Body of pancreas (tissue), 4 donors: ENCODE data around the gene AIFM2. TPM values are rescaled to one million over a fixed set of nuclear protein-coding genes. Genes with fewer than 3 reads are reported as not detected.

ENCODE experiments used
- ATAC-seq: fragments of 150-250 bp; one replicate; pipeline ENCODE4 v1.9.1; 2016
- DNase-seq, 4 donors: peaks; one replicate each; pipeline ENCODE4 v3.0.0-alpha.2; 2019
- H3K27ac ChIP-seq, 4 donors: fragments of 200-600 bp; sonication (generic); 1 replicate in 3 of 4; 2 replicates in 1 of 4; pipeline versions ENCODE4 v1.5.1 to v1.6.1; 2016 to 2019; ENCODE audit warnings: mild to moderate bottlenecking in 1 of 4, mixed read lengths in 1 of 4, moderate library complexity in 1 of 4
- H3K27me3 ChIP-seq, 2 donors: fragments of 200-600 bp; sonication (generic); one replicate each; pipeline ENCODE4 v1.6.0; 2016; ENCODE audit warnings: mild to moderate bottlenecking in 1 of 2
- H3K36me3 ChIP-seq, 2 donors: fragments of 200-600 bp; sonication (generic); replicated peaks in 1 of 2; 2 replicates each; pipeline ENCODE4 v1.5.1; 2016; ENCODE audit warnings: low read depth in 2 of 2; ENCODE audit not compliant: insufficient read depth in 1 of 2
- H3K4me1 ChIP-seq: fragments of 200-600 bp; sonication (generic); one replicate; pipeline ENCODE4 v1.6.0; 2016
- H3K4me3 ChIP-seq, 2 donors: fragments of 200-600 bp; sonication (generic); 1 replicate in 1 of 2; 2 replicates in 1 of 2; pipeline ENCODE4 v1.5.1; 2016 to 2019
- H3K9me3 ChIP-seq, 3 donors: fragments of 200-600 bp; sonication (generic); 1 replicate in 2 of 3; 2 replicates in 1 of 3; pipeline ENCODE4 v1.5.1; 2016
- POLR2A ChIP-seq, 3 donors: fragments of 450-650 bp; IDR thresholded peaks; one replicate each; pipeline ENCODE4 v1.6.1; 2016; ENCODE audit warnings: antibody characterized with exemption in 3 of 3, mild to moderate bottlenecking in 2 of 3
- WGBS, 2 donors: methylation state at CpG; one replicate each; pipeline ENCODE4 v1.1.5; 2017; 5-methylcytosine and 5-hydroxymethylcytosine counted together
- intact Hi-C: fragments of 100-400 bp; cut with DNase I; formaldehyde crosslinking; loops from one replicate; pipeline ENCODE4 v1.15.1; 2023
- total RNA-seq, 2 donors: library from RNA; depleted of rRNA; stranded (reverse); fragments of >200 nt; gene quantifications; one replicate each; pipeline ENCODE4 v1.1.0, GENCODE V29; 2016
- TF ChIP-seq, protein P1 (sequence below), 7 experiments: fragments of 450-650 bp in 4 of 7; fragments of 200-600 bp in 3 of 7; sonication (generic) in 3 of 7; IDR thresholded peaks; one replicate each; pipeline ENCODE4 v1.5.1; 2016 to 2019; ENCODE audit warnings: antibody characterized with exemption in 7 of 7

AIFM2 gene
- total RNA-seq, 2 donors from 2014 or later, result 4.2 to 12.2 TPM

DNA sequence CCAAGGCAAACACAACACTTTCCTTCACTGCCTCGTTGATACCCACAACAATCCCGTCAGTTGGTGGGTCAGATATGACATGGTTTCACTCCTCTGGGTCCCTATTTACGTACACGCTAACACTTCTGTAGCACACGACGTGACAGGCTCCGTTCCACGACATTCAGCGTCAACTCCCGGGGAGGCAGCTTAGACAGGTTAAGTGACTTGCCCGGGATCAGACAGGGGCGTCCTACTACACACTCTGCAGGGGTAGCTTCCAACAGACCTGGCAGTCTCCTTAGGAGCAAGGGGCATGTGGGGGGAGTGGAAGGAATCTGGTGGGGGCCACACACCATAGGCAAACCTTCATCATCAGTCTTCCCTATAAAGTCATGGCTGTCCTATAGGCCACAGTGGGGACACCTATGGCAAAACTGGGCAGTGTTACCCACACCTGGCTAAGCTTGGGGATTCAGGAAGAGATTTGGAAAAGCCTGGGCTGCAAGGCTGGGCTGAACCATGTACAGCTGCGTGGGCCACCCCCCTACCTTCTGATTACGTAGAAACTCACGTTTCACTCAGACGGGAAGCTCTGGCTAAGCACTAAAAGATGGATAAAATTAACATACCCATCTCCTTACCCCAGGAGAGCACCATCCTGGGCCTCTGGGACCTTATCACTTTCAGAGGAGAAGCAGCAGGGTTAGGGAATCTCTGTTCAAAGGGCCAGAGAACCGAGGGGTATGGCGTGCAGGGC is 11.9 kb upstream of the AIFM2 start:
- H3K27me3 ChIP-seq, result no peaks in the 10 kb centered on the region
- peaks cover 20% of the 10 kb centered on the region for H3K4me1 ChIP-seq
- WGBS, 2 donors, result 80 to 82% methylated on average over 18 of the region's 18 CpGs
- DNase-seq (no peak), ATAC-seq (no peak)
- no peak overlapping the region for H3K4me3 ChIP-seq
- no peaks in the 10 kb centered on the region for H3K9me3 ChIP-seq
- no peak overlapping the region for H3K27ac ChIP-seq
- no peak for TF ChIP-seq POLR2A (IDR thresholded peaks at IDR 0.05)
- TF ChIP-seq, protein P1, sequence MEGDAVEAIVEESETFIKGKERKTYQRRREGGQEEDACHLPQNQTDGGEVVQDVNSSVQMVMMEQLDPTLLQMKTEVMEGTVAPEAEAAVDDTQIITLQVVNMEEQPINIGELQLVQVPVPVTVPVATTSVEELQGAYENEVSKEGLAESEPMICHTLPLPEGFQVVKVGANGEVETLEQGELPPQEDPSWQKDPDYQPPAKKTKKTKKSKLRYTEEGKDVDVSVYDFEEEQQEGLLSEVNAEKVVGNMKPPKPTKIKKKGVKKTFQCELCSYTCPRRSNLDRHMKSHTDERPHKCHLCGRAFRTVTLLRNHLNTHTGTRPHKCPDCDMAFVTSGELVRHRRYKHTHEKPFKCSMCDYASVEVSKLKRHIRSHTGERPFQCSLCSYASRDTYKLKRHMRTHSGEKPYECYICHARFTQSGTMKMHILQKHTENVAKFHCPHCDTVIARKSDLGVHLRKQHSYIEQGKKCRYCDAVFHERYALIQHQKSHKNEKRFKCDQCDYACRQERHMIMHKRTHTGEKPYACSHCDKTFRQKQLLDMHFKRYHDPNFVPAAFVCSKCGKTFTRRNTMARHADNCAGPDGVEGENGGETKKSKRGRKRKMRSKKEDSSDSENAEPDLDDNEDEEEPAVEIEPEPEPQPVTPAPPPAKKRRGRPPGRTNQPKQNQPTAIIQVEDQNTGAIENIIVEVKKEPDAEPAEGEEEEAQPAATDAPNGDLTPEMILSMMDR (IDR thresholded peaks at IDR 0.05), result no peak
- intact Hi-C loops, result no loop called here
- H3K36me3 ChIP-seq, result peaks cover 0 to 2% of the 10 kb centered on the region in 2 donors

DNA sequence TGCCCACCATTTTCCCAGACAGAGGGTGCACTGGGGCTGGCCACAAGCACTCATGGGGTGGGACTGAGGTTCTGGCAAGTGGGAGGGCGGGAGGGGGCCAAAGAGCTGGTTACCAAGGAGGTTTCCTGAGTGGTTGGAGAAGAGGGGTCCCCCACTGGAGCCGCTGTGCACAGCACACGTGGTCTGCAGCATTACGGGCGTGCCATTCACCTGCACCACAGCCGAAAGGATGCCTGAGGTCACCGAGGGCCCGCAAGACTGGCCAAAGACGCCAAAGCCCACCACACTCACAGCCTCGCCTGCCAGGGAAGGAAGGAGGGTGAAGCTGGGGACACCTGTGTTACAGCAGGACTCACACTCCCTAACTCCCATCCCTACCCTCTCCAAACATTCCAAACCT is 9.9 kb upstream of the AIFM2 start:
- intact Hi-C loops, result no loop called here
- WGBS, 2 donors, result 95% methylated on average over 8 to 10 of the region's 10 CpGs
- Histone ChIP-seq H3K36me3 (no peaks in the 10 kb centered on the region), H3K4me3 (no peak overlapping the region), H3K9me3 (no peaks in the 10 kb centered on the region), H3K27me3 (no peaks in the 10 kb centered on the region), H3K4me1 (peaks cover 20% of the 10 kb centered on the region), H3K27ac (no peak overlapping the region)
- ATAC-seq, result no peak
- TF ChIP-seq, protein P1 (IDR thresholded peaks at IDR 0.05), result no peak
- no peak for TF ChIP-seq POLR2A (IDR thresholded peaks at IDR 0.05)
- no peak for DNase-seq

DNA sequence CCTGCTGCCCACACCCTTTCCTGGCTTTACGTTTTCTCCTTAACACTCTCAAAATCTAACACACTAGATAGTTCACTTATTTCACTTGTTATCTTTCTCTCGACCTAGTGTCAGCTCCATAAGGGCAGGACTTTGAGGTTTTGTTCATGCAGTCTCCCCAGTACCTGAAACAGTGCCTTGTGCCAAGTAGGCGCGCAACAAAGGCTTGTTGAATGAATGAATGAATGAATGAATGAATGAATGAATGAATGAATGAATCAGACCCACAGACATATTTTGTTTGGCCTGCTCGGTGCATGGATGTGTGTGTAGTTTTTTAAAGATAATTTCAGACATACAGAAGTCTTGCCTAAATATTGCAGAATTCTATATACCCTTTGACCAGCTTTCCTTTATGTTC is 7.7 kb upstream of the AIFM2 start:
- intact Hi-C loops, result no loop called here
- H3K36me3 ChIP-seq, result no peaks in the 10 kb centered on the region
- no peaks in the 10 kb centered on the region for H3K27me3 ChIP-seq
- H3K27ac ChIP-seq, result no peak overlapping the region
- DNase-seq, result no peak
- H3K4me1 ChIP-seq, result peaks cover 10% of the 10 kb centered on the region
- ATAC-seq, result no peak
- 86% methylated on average over 5 of the region's 5 CpGs for WGBS, 2 donors
- H3K4me3 ChIP-seq, result no peak overlapping the region
- H3K9me3 ChIP-seq, result no peaks in the 10 kb centered on the region
- TF ChIP-seq, protein P1 (IDR thresholded peaks at IDR 0.05), result no peak
- TF ChIP-seq POLR2A (IDR thresholded peaks at IDR 0.05), result no peak

DNA sequence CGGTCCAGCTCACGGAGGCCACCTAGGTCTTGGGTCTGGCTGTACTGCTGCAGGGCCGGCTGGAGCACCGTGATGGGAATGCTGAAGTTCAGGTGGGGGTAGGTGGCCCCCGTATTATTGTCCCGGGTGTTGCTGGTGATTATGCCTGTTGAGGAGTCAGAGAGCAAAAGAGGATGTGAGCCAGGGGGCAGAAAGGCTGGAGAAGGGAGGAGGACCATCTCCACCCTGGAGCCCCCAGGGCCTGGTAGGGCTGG is 7.3 kb upstream of the AIFM2 start:
- no peak overlapping the region for H3K27ac ChIP-seq
- TF ChIP-seq POLR2A (IDR thresholded peaks at IDR 0.05), result no peak
- TF ChIP-seq, protein P1 (IDR thresholded peaks at IDR 0.05), result no peak
- WGBS, 2 donors, result 80% methylated on average over 6 of the region's 6 CpGs; no CpG with 5 or more reads in 1 of the 2 donors
- peaks cover 7% of the 10 kb centered on the region for H3K4me1 ChIP-seq
- intact Hi-C loops, result no loop called here
- H3K27me3 ChIP-seq, result no peaks in the 10 kb centered on the region
- no peak overlapping the region for H3K4me3 ChIP-seq
- ATAC-seq (no peak), DNase-seq (no peak)
- H3K9me3 ChIP-seq, result no peaks in the 10 kb centered on the region
- no peaks in the 10 kb centered on the region for H3K36me3 ChIP-seq
